ENCODE data around the gene TBX19.

- TF ChIP-seq, protein P1, sequence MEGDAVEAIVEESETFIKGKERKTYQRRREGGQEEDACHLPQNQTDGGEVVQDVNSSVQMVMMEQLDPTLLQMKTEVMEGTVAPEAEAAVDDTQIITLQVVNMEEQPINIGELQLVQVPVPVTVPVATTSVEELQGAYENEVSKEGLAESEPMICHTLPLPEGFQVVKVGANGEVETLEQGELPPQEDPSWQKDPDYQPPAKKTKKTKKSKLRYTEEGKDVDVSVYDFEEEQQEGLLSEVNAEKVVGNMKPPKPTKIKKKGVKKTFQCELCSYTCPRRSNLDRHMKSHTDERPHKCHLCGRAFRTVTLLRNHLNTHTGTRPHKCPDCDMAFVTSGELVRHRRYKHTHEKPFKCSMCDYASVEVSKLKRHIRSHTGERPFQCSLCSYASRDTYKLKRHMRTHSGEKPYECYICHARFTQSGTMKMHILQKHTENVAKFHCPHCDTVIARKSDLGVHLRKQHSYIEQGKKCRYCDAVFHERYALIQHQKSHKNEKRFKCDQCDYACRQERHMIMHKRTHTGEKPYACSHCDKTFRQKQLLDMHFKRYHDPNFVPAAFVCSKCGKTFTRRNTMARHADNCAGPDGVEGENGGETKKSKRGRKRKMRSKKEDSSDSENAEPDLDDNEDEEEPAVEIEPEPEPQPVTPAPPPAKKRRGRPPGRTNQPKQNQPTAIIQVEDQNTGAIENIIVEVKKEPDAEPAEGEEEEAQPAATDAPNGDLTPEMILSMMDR (IDR thresholded peaks at IDR 0.05): no peak
- TF ChIP-seq POLR2A (IDR thresholded peaks at IDR 0.05): no peak
These were observed 44.7 kb upstream of the TBX19 start for GRCh38 chr1:168235937-168236336.

All from adrenal gland (tissue), 5 donors.